GM13976 (cell line): ENCODE results near the gene DYNC1I1.

Source experiments
- DNase-seq: peaks from one replicate; pipeline ENCODE4 v3.0.0; 2012; ENCODE audit warnings: low spot score
- in situ Hi-C: fragments of 300-500 bp; cut with MboI; formaldehyde crosslinking; loops from one replicate; pipeline ENCODE4 v1.12.0; 2022; ENCODE audit warnings: low sequenced_read_pairs, mixed read lengths, inconsistent platforms; ENCODE audit not compliant: unreplicated experiment
- TF ChIP-seq, protein P1 (sequence below): IDR thresholded peaks from 2 replicates; pipeline ENCODE4 v1.5.1; 2012; ENCODE audit warnings: borderline replicate concordance, mild to moderate bottlenecking; ENCODE audit not compliant: insufficient read depth; ENCODE audit errors: extremely low read depth, missing control alignments, control extremely low read depth

The DYNC1I1 gene

GRCh38 chr7:95955748-95956147 is 183.4 kb downstream of the DYNC1I1 start:
- TF ChIP-seq, protein P1, sequence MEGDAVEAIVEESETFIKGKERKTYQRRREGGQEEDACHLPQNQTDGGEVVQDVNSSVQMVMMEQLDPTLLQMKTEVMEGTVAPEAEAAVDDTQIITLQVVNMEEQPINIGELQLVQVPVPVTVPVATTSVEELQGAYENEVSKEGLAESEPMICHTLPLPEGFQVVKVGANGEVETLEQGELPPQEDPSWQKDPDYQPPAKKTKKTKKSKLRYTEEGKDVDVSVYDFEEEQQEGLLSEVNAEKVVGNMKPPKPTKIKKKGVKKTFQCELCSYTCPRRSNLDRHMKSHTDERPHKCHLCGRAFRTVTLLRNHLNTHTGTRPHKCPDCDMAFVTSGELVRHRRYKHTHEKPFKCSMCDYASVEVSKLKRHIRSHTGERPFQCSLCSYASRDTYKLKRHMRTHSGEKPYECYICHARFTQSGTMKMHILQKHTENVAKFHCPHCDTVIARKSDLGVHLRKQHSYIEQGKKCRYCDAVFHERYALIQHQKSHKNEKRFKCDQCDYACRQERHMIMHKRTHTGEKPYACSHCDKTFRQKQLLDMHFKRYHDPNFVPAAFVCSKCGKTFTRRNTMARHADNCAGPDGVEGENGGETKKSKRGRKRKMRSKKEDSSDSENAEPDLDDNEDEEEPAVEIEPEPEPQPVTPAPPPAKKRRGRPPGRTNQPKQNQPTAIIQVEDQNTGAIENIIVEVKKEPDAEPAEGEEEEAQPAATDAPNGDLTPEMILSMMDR, result no peak
- in situ Hi-C loops, result no loop called here
- no peak for DNase-seq

DNA sequence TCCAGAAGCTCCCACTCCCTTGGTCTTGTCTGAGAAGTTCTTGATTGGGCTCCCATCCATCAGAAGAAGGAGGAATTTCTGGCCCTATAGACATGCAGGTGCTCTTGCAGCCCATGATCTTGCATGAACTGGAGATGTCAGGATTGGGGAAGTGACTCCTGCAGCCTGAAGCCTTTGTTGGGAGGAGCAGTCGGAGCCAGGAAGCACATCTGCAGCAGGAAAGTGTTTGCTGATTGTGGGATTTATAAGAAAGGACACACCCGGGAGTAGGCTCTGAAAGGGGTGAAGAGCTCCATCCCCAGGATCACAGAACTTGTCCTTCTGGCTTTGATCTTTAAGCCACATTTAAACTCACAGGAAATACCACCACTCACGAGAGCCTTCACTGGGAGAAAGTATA is 185.2 kb downstream of the DYNC1I1 start:
- in situ Hi-C loops, result no loop called here
- TF ChIP-seq, protein P1, result no peak
- no peak for DNase-seq

- in situ Hi-C loops, result no loop called here
- DNase-seq, result no peak
- TF ChIP-seq, protein P1, result no peak
Observed at GRCh38 chr7:95960706-95961244, 188.4 kb downstream of the DYNC1I1 start.

GRCh38 chr7:95963446-95963990 is 191.2 kb downstream of the DYNC1I1 start:
- in situ Hi-C loops, result no loop called here
- no peak for DNase-seq
- TF ChIP-seq, protein P1, result no peak

GRCh38 chr7:95971716-95972115 is 199.4 kb downstream of the DYNC1I1 start:
- TF ChIP-seq, protein P1, result no peak
- DNase-seq, result no peak
- in situ Hi-C loops, result no loop called here

DNA sequence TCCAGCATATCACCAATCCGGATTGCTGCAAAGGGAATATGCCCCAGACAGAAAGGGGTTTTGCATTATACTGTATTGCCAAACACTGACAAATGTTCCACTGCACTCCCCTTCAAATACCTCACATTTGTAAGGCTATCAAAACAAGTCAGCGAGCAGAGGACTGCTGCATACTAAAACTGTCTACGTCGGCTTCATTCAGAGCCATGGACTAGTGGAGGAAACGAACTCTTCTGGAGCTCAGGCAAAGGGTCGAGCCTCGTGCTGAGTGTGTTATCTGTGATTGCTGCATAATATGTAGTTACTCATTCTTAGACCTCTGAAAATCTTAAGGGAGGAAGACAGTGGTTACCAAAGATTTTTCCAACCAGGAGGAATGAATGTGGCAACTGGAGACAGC is 200.2 kb downstream of the DYNC1I1 start:
- DNase-seq, result no peak
- in situ Hi-C loops, result no loop called here
- TF ChIP-seq, protein P1, result no peak
